Spleen (tissue), 11 donors: Measurements from ENCODE around the gene ARHGEF5. TPM values are rescaled to one million over a fixed set of nuclear protein-coding genes. Genes with fewer than 3 reads are reported as not detected.

Experiments
- DNase-seq: peaks from one replicate; pipeline ENCODE4 v3.0.0-alpha.2; 2020
- H3K27ac ChIP-seq, 8 donors: fragments of 200-600 bp; sonication (generic) in 7 of 8; 1 replicate in 4 of 8; 2 replicates in 4 of 8; pipeline versions ENCODE4 v1.5.0 to v1.8.0; 2016 to 2021; ENCODE audit warnings: inconsistent platforms in 4 of 8, mild to moderate bottlenecking in 4 of 8, moderate library complexity in 1 of 8
- H3K27me3 ChIP-seq, 7 donors: fragments of 200-600 bp; sonication (generic) in 6 of 7; replicated peaks in 1 of 7; 1 replicate in 4 of 7; 2 replicates in 3 of 7; pipeline versions ENCODE4 v1.5.0 to v1.8.0; 2016 to 2021; ENCODE audit warnings: inconsistent platforms in 3 of 7, mild to moderate bottlenecking in 1 of 7
- H3K36me3 ChIP-seq, 6 donors: fragments of 200-600 bp; sonication (generic) in 5 of 6; 1 replicate in 4 of 6; 2 replicates in 2 of 6; pipeline versions ENCODE4 v1.5.0 to v1.8.0; 2016 to 2021; ENCODE audit warnings: inconsistent platforms in 2 of 6
- H3K4me1 ChIP-seq, 6 donors: fragments of 200-600 bp; sonication (generic) in 5 of 6; 1 replicate in 3 of 6; 2 replicates in 3 of 6; pipeline versions ENCODE4 v1.5.0 to v1.8.0; 2016 to 2021; ENCODE audit warnings: inconsistent platforms in 3 of 6
- H3K4me3 ChIP-seq, 8 donors: fragments of 200-600 bp; sonication (generic) in 7 of 8; 1 replicate in 4 of 8; 2 replicates in 4 of 8; pipeline versions ENCODE4 v1.5.0 to v1.8.0; 2016 to 2021; ENCODE audit warnings: inconsistent platforms in 4 of 8, mild to moderate bottlenecking in 4 of 8, moderate library complexity in 2 of 8
- H3K9me3 ChIP-seq, 8 donors: fragments of 200-600 bp; sonication (generic) in 7 of 8; 1 replicate in 4 of 8; 2 replicates in 4 of 8; pipeline versions ENCODE4 v1.5.0 to v1.8.0; 2016 to 2021; ENCODE audit warnings: inconsistent platforms in 4 of 8
- POLR2A ChIP-seq, 3 donors: fragments of 450-650 bp; IDR thresholded peaks; one replicate each; pipeline ENCODE4 v1.5.1; 2017; ENCODE audit warnings: antibody characterized with exemption in 3 of 3, mild to moderate bottlenecking in 1 of 3
- POLR2AphosphoS5 ChIP-seq, 3 donors: sonication (generic); formaldehyde crosslinking; IDR thresholded peaks; one replicate each; pipeline ENCODE4 v1.5.1; 2017; ENCODE audit warnings: antibody characterized with exemption in 3 of 3
- WGBS, 5 donors: extraction: QIAGEN DNeasy Blood & Tissue Kit in 3 of 5; methylation state at CpG; one replicate each; pipeline versions ENCODE4 v1.1.5 to v1.1.7; 2013 to 2018; 5-methylcytosine and 5-hydroxymethylcytosine counted together
- intact Hi-C: fragments of 100-400 bp; cut with DNase I; formaldehyde crosslinking; loops from one replicate; pipeline ENCODE4 v1.15.0; 2023; ENCODE audit warnings: low total_unique reads
- polyA plus RNA-seq, 3 donors: library from polyadenylated mRNA; stranded (reverse); fragments of 200-250 nt; gene quantifications; one replicate each; pipeline ENCODE4 v1.2.1, GENCODE V29; 2013
- total RNA-seq, 7 donors: library from RNA; depleted of rRNA in 3 of 7; stranded (reverse); fragments of >200 nt in 3 of 7; fragmentation: NEBNext Ultra II Directional in 4 of 7; extraction: Animal tissue kit (Norgen Biotek cat#: 25700) in 4 of 7; gene quantifications; one replicate each; pipeline versions ENCODE4 v1.1.0 to v1.2.1, GENCODE V29; 2016 to 2021
- TF ChIP-seq, protein P1 (sequence below), 11 experiments: fragments of 200-600 bp in 7 of 11; fragments of 450-650 bp in 4 of 11; sonication (generic) in 4 of 11; IDR thresholded peaks in 8 of 11; conservative IDR thresholded peaks in 3 of 11; 1 replicate in 7 of 11; 2 replicates in 4 of 11; pipeline versions ENCODE4 v1.4.0 to v1.8.0; 2016 to 2021; ENCODE audit warnings: antibody characterized with exemption in 11 of 11, inconsistent platforms in 4 of 11, mild to moderate bottlenecking in 1 of 11
- donor health status: healthy with polysubstance abuse.
- donor health status: DM: no; HTN: no; CAD: no; lungs with moderate emphysema.
- donor health status: DM: no; HTN: no; CAD: no.
- donor health status: Bipolar disorder and iron deficiency.
- donor health status: healthy.
- donor health status: DM: no; HTN: no; CAD: no.
- donor health status: DM: yes; HTN: yes; CAD: no.

Gene ARHGEF5
- total and polyA plus RNA-seq, 10 donors, result 1.2 to 11.3 (median 8.4) TPM

DNA sequence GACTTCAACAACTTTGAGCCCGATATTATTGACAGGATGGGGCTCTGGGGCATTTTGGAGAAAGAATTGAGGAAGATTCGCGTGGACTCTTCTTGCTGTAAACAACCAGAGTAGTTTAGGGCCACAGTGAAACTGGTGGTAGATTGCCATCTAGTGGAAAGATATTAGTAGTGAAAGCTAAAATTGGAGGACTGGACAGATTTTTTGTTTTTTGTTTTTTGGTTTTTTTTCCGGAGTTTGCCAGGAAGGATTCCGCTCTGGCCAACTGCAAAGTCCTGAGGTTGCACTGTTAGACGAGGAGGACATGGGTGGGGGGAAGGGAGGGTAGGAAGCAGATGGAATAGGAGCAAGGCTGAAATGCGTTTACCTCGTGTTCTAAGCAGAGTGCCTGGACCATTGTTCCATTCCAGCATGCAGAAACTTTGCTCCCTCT lies 36.6 kb downstream of the ARHGEF5 start:
- no peaks in the 10 kb centered on the region for H3K27me3 ChIP-seq
- H3K4me3 ChIP-seq, result peak overlapping the region in 1 of 8 donors; percentile 33
- TF ChIP-seq, protein P1, sequence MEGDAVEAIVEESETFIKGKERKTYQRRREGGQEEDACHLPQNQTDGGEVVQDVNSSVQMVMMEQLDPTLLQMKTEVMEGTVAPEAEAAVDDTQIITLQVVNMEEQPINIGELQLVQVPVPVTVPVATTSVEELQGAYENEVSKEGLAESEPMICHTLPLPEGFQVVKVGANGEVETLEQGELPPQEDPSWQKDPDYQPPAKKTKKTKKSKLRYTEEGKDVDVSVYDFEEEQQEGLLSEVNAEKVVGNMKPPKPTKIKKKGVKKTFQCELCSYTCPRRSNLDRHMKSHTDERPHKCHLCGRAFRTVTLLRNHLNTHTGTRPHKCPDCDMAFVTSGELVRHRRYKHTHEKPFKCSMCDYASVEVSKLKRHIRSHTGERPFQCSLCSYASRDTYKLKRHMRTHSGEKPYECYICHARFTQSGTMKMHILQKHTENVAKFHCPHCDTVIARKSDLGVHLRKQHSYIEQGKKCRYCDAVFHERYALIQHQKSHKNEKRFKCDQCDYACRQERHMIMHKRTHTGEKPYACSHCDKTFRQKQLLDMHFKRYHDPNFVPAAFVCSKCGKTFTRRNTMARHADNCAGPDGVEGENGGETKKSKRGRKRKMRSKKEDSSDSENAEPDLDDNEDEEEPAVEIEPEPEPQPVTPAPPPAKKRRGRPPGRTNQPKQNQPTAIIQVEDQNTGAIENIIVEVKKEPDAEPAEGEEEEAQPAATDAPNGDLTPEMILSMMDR (IDR thresholded peaks at IDR 0.05 in 8 of 11, conservative IDR thresholded peaks at IDR 0.05 in 3 of 11), result peak; percentile 40 to 89 (median 72)
- TF ChIP-seq POLR2A (IDR thresholded peaks at IDR 0.05) (no peak), POLR2AphosphoS5 (IDR thresholded peaks at IDR 0.05) (no peak)
- H3K36me3 ChIP-seq, result no peaks in the 10 kb centered on the region
- peaks cover 0 to 11% (median 6%) of the 10 kb centered on the region in 6 donors for H3K4me1 ChIP-seq
- H3K9me3 ChIP-seq, result no peaks in the 10 kb centered on the region
- no peak overlapping the region for H3K27ac ChIP-seq
- DNase-seq, result no peak
- intact Hi-C loops, result no loop called here
- 3 to 10% (median 7%) methylated on average over 8 of the region's 8 CpGs for WGBS, 5 donors

DNA sequence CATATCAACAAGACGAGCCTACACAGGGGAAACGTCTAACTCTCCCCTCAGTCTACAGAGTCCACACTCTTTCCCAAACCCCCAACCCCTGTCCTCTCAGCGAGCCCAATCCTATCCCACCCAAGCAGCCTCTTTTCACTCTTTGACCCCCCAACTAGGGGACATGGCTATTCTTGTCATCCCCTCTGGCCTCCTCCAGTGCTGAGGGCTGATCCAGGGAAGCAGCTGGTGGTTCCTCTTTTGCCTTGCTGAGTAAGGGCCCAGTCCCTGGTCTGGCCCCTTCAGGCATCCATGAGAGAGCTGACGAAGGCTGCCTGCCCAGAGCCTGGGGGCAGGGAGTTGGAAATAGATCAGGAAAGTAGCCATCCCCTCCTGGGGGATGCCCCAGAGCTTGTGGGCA lies 41.9 kb downstream of the ARHGEF5 start:
- H3K27ac ChIP-seq, result no peak overlapping the region
- no peaks in the 10 kb centered on the region for H3K9me3 ChIP-seq
- H3K4me3 ChIP-seq, result no peak overlapping the region
- 45 to 72% (median 60%) methylated on average over 4 of the region's 4 CpGs for WGBS, 5 donors
- TF ChIP-seq POLR2A (IDR thresholded peaks at IDR 0.05) (no peak), POLR2AphosphoS5 (IDR thresholded peaks at IDR 0.05) (no peak)
- TF ChIP-seq, protein P1 (IDR thresholded peaks at IDR 0.05 in 8 of 11, conservative IDR thresholded peaks at IDR 0.05 in 3 of 11), result no peak
- H3K27me3 ChIP-seq, result no peaks in the 10 kb centered on the region
- peaks cover 0 to 3% (median 0%) of the 10 kb centered on the region in 6 donors for H3K4me1 ChIP-seq
- H3K36me3 ChIP-seq, result no peaks in the 10 kb centered on the region
- intact Hi-C loops, result no loop called here
- no peak for DNase-seq

DNA sequence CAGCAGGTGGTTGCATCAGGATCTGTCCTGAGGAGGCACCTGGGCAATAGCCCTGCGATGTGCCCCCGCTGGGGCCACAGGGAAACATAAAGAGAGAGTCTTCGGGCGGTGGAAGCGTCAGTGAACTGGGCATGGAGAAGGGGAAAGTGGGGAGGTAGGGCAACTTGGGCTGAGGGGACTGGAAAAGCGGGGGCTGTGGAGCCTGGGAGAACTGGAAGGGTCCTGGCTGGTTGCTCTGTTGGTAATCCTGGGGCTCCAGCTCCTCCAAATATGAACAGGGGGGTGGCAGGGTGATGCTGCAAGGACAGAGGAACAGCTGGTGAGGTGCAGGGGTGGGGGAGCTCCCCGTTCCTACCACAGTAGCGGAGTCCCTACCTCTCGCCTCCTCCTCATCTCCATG lies 43.1 kb downstream of the ARHGEF5 start:
- TF ChIP-seq POLR2A (IDR thresholded peaks at IDR 0.05) (no peak), POLR2AphosphoS5 (IDR thresholded peaks at IDR 0.05) (no peak)
- TF ChIP-seq, protein P1 (IDR thresholded peaks at IDR 0.05 in 8 of 11, conservative IDR thresholded peaks at IDR 0.05 in 3 of 11), result no peak
- 77 to 91% (median 87%) methylated on average over 9 of the region's 9 CpGs for WGBS, 5 donors
- Histone ChIP-seq H3K27ac (no peak overlapping the region), H3K4me3 (no peak overlapping the region), H3K4me1 (no peaks in the 10 kb centered on the region), H3K9me3 (no peaks in the 10 kb centered on the region), H3K36me3 (no peaks in the 10 kb centered on the region), H3K27me3 (no peaks in the 10 kb centered on the region)
- intact Hi-C loops, result no loop called here
- no peak for DNase-seq

- DNase-seq, result no peak
- intact Hi-C loops, result no loop called here
Measured at GRCh38 chr7:144398911-144399310, 43.7 kb downstream of the ARHGEF5 start.

More at GRCh38 chr7:144398911-144399310, 43.7 kb downstream of the ARHGEF5 start:
- no peaks in the 10 kb centered on the region for H3K4me1 ChIP-seq
- no peaks in the 10 kb centered on the region for H3K9me3 ChIP-seq
- H3K27me3 ChIP-seq, result no peaks in the 10 kb centered on the region
- H3K27ac ChIP-seq, result no peak overlapping the region
- TF ChIP-seq, protein P1 (IDR thresholded peaks at IDR 0.05 in 8 of 11, conservative IDR thresholded peaks at IDR 0.05 in 3 of 11), result no peak
- TF ChIP-seq POLR2A (IDR thresholded peaks at IDR 0.05) (no peak), POLR2AphosphoS5 (IDR thresholded peaks at IDR 0.05) (no peak)
- H3K36me3 ChIP-seq, result no peaks in the 10 kb centered on the region
- H3K4me3 ChIP-seq, result no peak overlapping the region
- 82 to 90% (median 85%) methylated on average over 6 of the region's 6 CpGs for WGBS, 5 donors
